HL-60 (cell line): ENCODE data around the gene HDAC9.

Experiments used
- DNase-seq, 2 experiments: peaks; one replicate each; pipeline ENCODE4 v3.0.0-alpha.2; 2010 to 2020; ENCODE audit warnings: low read depth in 1 of 2, low spot score in 1 of 2
- H3K27ac ChIP-seq: fragments of 250-450 bp; sonication (Bioruptor Pico); replicated peaks from 2 replicates; pipeline ENCODE4 v1.5.1; 2020; ENCODE audit warnings: mild to moderate bottlenecking, moderate library complexity
- H3K27me3 ChIP-seq: fragments of 250-450 bp; sonication (Bioruptor Pico); 2 replicates; pipeline ENCODE4 v1.5.1; 2021; ENCODE audit warnings: mild to moderate bottlenecking, moderate library complexity; ENCODE audit not compliant: insufficient read depth, poor library complexity, severe bottlenecking
- H3K4me3 ChIP-seq: replicated peaks from 2 replicates; pipeline ENCODE4 v1.5.1; 2011; ENCODE audit warnings: mild to moderate bottlenecking, control low read depth, low read length; ENCODE audit not compliant: insufficient read depth
- CTCF ChIP-seq: IDR thresholded peaks from one replicate; pipeline ENCODE4 v1.5.1; 2011; ENCODE audit warnings: low read length, control low read depth, inconsistent platforms; ENCODE audit not compliant: insufficient read depth
- GABPA ChIP-seq: IDR thresholded peaks from 2 replicates; pipeline ENCODE4 v1.6.1; 2012; ENCODE audit warnings: low read depth
- POLR2AphosphoS5 ChIP-seq: IDR thresholded peaks from 2 replicates; pipeline ENCODE4 v1.6.1; 2012; ENCODE audit warnings: low read depth
- SPI1 ChIP-seq: IDR thresholded peaks from 2 replicates; pipeline ENCODE4 v1.6.1; 2012; ENCODE audit warnings: low read depth, mild to moderate bottlenecking, borderline replicate concordance
- TF ChIP-seq, protein P1 (sequence below): IDR thresholded peaks from 2 replicates; pipeline ENCODE4 v1.6.1; 2012; ENCODE audit warnings: low read depth; ENCODE audit not compliant: insufficient replicate concordance

Gene HDAC9

GRCh38 chr7:18521236-18521589, 25.7 kb downstream of the HDAC9 start:
- Histone ChIP-seq H3K27ac (no peak overlapping the region), H3K4me3 (no peak overlapping the region), H3K27me3 (no peaks in the 10 kb centered on the region)
- TF ChIP-seq SPI1 (no peak), CTCF (no peak), POLR2AphosphoS5 (no peak), GABPA (no peak)
- TF ChIP-seq, protein P1, sequence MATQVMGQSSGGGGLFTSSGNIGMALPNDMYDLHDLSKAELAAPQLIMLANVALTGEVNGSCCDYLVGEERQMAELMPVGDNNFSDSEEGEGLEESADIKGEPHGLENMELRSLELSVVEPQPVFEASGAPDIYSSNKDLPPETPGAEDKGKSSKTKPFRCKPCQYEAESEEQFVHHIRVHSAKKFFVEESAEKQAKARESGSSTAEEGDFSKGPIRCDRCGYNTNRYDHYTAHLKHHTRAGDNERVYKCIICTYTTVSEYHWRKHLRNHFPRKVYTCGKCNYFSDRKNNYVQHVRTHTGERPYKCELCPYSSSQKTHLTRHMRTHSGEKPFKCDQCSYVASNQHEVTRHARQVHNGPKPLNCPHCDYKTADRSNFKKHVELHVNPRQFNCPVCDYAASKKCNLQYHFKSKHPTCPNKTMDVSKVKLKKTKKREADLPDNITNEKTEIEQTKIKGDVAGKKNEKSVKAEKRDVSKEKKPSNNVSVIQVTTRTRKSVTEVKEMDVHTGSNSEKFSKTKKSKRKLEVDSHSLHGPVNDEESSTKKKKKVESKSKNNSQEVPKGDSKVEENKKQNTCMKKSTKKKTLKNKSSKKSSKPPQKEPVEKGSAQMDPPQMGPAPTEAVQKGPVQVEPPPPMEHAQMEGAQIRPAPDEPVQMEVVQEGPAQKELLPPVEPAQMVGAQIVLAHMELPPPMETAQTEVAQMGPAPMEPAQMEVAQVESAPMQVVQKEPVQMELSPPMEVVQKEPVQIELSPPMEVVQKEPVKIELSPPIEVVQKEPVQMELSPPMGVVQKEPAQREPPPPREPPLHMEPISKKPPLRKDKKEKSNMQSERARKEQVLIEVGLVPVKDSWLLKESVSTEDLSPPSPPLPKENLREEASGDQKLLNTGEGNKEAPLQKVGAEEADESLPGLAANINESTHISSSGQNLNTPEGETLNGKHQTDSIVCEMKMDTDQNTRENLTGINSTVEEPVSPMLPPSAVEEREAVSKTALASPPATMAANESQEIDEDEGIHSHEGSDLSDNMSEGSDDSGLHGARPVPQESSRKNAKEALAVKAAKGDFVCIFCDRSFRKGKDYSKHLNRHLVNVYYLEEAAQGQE = no peak
- no peak for DNase-seq

DNA sequence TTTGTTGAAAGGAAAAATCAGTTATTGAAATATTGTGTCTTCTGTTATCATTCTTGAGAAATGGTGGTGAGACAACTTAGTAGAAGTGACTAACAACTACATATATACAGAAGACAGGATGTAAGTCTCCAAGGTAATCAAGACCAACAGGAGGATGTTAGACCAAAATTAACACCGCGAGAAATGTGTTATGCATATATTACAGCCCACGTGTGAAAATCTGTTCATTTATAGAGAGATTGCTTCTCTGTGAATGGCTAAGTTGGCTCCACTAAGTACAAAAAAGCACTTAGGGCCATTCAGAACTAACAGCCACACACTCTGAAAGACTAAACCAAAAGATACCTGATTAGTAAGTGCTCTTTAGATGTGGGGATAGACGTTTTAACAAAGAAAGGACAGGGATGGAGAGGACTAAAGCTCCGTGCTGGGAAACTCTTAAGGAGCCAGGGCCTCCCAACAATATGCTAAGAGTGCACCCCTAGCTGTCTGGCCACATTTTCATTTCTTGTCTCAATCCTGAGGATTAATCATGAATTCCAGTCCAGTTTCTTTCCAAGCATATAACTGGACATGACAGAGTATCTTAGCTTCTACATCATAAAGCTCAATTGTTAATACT, 26.5 kb downstream of the HDAC9 start:
- no peak overlapping the region for H3K27ac ChIP-seq
- H3K27me3 ChIP-seq = no peaks in the 10 kb centered on the region
- TF ChIP-seq CTCF = no peak
- no peak for TF ChIP-seq SPI1
- no peak for TF ChIP-seq GABPA
- TF ChIP-seq POLR2AphosphoS5 = no peak
- TF ChIP-seq, protein P1 = no peak
- no peak for DNase-seq
- no peak overlapping the region for H3K4me3 ChIP-seq

- TF ChIP-seq GABPA (no peak), SPI1 (no peak), CTCF (no peak), POLR2AphosphoS5 (no peak)
- TF ChIP-seq, protein P1 = no peak
Observed at GRCh38 chr7:18524248-18524647, 28.7 kb downstream of the HDAC9 start.

More at GRCh38 chr7:18524248-18524647, 28.7 kb downstream of the HDAC9 start:
- no peaks in the 10 kb centered on the region for H3K27me3 ChIP-seq
- no peak overlapping the region for H3K4me3 ChIP-seq
- H3K27ac ChIP-seq = no peak overlapping the region
- DNase-seq = no peak
